Nucleus accumbens (tissue), 56 donors: ENCODE measurements around the gene AMZ1.
A peak's percentile ranks its signal among the peaks of the same experiment; 100 is the strongest.
"Not testable (repeated sequence)": the region's sequence is repeated elsewhere in the genome, so short reads cannot be mapped to it uniquely, and the experiment has no call there.

Source experiments
- DNase-seq, 56 donors: peaks; one replicate each; lab custom pipeline; 2025; lab: John Stamatoyannopoulos, UW

AMZ1 gene

GRCh38 chr7:2723138-2723850 is 35.3 kb downstream of the AMZ1 start:
- peak in 13 of 56 donors; percentile 10 to 71 (median 43) for DNase-seq

- not testable (repeated sequence) for DNase-seq
Measured at GRCh38 chr7:2724036-2724435, 36.0 kb downstream of the AMZ1 start.

GRCh38 chr7:2724453-2725177 is 36.6 kb downstream of the AMZ1 start:
- no peak for DNase-seq

- no peak for DNase-seq
Measured at GRCh38 chr7:2725178-2726105, 37.4 kb downstream of the AMZ1 start.

- no peak for DNase-seq
Measured at GRCh38 chr7:2726316-2727018, 38.5 kb downstream of the AMZ1 start.

DNA sequence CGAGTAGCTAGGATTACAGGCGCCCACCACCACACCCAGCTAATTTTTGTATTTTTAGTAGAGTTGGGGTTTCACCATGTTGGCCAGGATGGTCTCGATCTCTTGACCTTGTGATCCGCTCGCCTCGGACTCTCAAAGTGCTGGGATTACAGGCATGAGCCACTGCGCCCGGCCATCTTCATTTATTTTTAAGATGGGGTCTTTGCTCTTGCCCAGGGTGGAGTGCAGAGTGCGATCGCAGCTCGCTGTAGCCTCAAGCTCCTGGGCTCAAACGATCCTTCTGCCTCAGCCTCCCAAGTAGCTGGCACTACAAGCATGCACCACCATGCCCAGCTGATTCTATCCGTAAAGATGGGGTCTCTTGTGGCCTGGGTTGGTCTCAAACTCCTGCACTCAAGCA is 39.2 kb downstream of the AMZ1 start:
- not testable (repeated sequence) for DNase-seq

DNA sequence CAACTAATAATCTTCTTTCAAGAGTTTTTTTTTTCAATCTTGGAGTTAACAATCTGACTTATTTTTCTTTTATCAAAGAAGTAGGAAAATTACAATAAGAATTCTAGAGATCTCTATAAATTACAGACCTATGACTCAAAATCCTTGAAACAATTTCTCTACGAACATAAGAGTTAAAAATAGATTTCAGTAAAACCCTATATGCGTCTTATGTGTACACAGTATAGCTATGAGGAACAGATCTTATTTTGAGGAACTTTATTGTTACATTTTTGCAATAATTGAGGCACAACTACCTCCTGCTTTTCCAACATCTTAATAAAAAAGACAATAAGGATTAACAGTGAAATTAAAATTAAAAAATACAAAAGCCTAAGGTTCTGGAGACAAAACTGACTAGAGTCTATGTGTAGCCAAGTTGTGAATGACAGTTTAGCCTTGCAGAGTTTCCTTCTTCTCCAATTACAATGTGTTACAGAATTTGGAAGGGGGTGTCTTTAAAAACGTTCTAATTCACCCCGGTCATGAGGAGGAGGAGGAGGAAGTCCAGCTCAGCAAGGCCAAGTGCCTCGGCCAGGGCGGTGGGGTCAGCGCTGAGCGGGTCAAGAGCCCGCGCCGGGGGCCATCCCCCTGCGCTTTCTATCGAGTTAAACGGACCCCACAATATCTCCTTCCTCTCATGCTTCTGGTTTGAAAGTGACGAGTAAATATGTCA is 40.5 kb downstream of the AMZ1 start:
- DNase-seq, result no peak

DNA sequence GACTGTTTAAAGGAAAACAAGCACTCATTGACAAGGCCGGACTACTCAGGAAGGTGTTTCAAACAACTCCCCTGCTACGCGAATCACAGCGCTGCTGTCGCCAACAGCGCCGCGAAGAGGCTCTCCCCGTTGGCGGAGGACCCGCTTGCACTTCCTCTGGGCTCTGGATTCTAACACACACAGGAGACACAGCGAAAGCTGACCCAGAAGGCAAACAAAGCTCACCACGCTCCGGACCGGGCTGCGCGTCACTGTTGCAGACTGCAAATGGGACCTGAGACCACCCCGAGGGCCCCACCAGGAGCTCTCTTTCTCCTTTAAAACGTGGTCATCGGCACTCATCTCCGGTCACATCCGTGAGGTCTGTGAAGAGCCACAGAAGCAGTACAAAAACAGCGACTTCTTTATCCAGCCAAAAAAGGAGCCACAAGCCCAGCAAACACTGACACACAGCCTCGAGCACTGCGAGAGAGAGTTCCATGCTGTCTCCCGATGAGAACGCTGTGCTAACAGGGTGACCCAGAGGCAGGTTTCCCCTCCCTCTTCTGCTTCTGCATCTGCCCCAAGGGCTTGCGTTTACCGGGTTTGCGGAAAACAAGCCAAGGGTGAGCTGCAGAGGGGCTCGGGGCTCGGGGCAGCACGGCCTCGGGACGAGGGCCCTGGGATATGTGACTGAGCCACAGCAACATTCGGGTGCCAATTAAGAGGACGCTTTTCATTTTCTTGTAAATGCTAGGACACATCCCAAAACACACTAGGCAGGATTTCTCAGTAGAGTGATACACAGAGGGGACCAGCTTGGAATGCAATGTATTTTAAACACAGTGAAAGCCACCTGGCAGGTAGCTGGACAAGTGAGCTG is 41.3 kb downstream of the AMZ1 start:
- peak in 13 of 56 donors; percentile 20 to 54 (median 30) for DNase-seq

- peak in 47 of 56 donors; percentile 24 to 81 (median 57) for DNase-seq
Measured at GRCh38 chr7:2729893-2730716, 42.1 kb downstream of the AMZ1 start.

- no peak for DNase-seq
Measured at GRCh38 chr7:2730846-2731770, 43.1 kb downstream of the AMZ1 start.

- no peak for DNase-seq
Measured at GRCh38 chr7:2732388-2732787, 44.4 kb downstream of the AMZ1 start.

- peak in 20 of 56 donors; percentile 18 to 66 (median 42) for DNase-seq
Measured at GRCh38 chr7:2732959-2733584, 45.1 kb downstream of the AMZ1 start.

- no peak for DNase-seq
Measured at GRCh38 chr7:2734084-2734686, 46.2 kb downstream of the AMZ1 start.

GRCh38 chr7:2734751-2735571 is 47.0 kb downstream of the AMZ1 start:
- DNase-seq, result peak in 9 of 56 donors; percentile 20 to 58 (median 43)

GRCh38 chr7:2735744-2736143 is 47.7 kb downstream of the AMZ1 start:
- DNase-seq, result no peak
